A204.1 (cell line): ENCODE data around the gene CHAC1.

Experiments
- FAIRE-seq: peaks from 2 replicates; lab custom pipeline; 2012; peaks lifted over from hg19 to GRCh38; lab: Jason Lieb, UNC

Gene CHAC1

GRCh38 chr15:40925495-40925862 lies 27.8 kb upstream of the CHAC1 start:
- no peak for FAIRE-seq

GRCh38 chr15:40925863-40926658 lies 27.2 kb upstream of the CHAC1 start:
- no peak for FAIRE-seq

- no peak for FAIRE-seq
Measured at GRCh38 chr15:40926659-40927494, 26.4 kb upstream of the CHAC1 start.

GRCh38 chr15:40927495-40927872 lies 25.8 kb upstream of the CHAC1 start:
- FAIRE-seq, result no peak

GRCh38 chr15:40927873-40928806 lies 25.1 kb upstream of the CHAC1 start:
- FAIRE-seq, result no peak

GRCh38 chr15:40928821-40929659 lies 24.2 kb upstream of the CHAC1 start, which contains the start of gene DLL4:
Gene DLL4 (plus strand): TSS chr15:40929340. CDS start chr15:40929669, 329 bp downstream.
- no peak for FAIRE-seq

- FAIRE-seq, result no peak
Measured at GRCh38 chr15:40929660-40930429, 23.4 kb upstream of the CHAC1 start.

- FAIRE-seq, result no peak
Measured at GRCh38 chr15:40930430-40931299, 22.6 kb upstream of the CHAC1 start.

- no peak for FAIRE-seq
Measured at GRCh38 chr15:40931300-40932142, 21.8 kb upstream of the CHAC1 start.

GRCh38 chr15:40932156-40932555 lies 21.1 kb upstream of the CHAC1 start:
- FAIRE-seq, result no peak

- no peak for FAIRE-seq
Measured at GRCh38 chr15:40932649-40933516, 20.4 kb upstream of the CHAC1 start.

GRCh38 chr15:40933517-40933902 lies 19.8 kb upstream of the CHAC1 start:
- no peak for FAIRE-seq

GRCh38 chr15:40934457-40934856 lies 18.8 kb upstream of the CHAC1 start:
- FAIRE-seq, result no peak

- FAIRE-seq, result no peak
Measured at GRCh38 chr15:40936234-40936708, 17.0 kb upstream of the CHAC1 start.

- no peak for FAIRE-seq
Measured at GRCh38 chr15:40936709-40937666, 16.3 kb upstream of the CHAC1 start.
